Measurements from ENCODE around the gene BOD1L1. TPM values are rescaled to one million over a fixed set of nuclear protein-coding genes. Genes with fewer than 3 reads are reported as not detected.
"Not testable (repeated sequence)": the region's sequence is repeated elsewhere in the genome, so short reads cannot be mapped to it uniquely, and the experiment has no call there.

The BOD1L1 gene
- total and polyA plus RNA-seq, 2 donors (not counting 1 experiment from before 2014, with no cell fraction given): 20.2 to 109 TPM

- H3K9me3 Mint-ChIP-seq (ENCODE audit: insufficient read depth); H3K27me3 Mint-ChIP-seq; POLR2A ChIA-PET; H3K79me2 ChIP-seq (ENCODE audit: control insufficient read depth, insufficient read depth, low read length); H3K4me3 Mint-ChIP-seq; H3K9ac ChIP-seq (ENCODE audit: low read length); intact Hi-C loops (cut with micrococcal nuclease); H3K4me1 Mint-ChIP-seq; H3K4me2 ChIP-seq (replicated peaks; ENCODE audit: low read depth, low read length, poor library complexity, severe bottlenecking); H4K20me1 ChIP-seq (ENCODE audit: control insufficient read depth, insufficient read depth, low read length, poor library complexity, severe bottlenecking); H3K4me1 ChIP-seq (ENCODE audit: control insufficient read depth in 2 of 2, insufficient read depth in 2 of 2, low read length in 2 of 2); H3K36me3 ChIP-seq (replicated peaks in 1 of 2; ENCODE audit: control extremely low read depth in 1 of 2, control insufficient read depth in 1 of 2, extremely low read depth in 1 of 2, insufficient read depth in 2 of 2, low read length in 1 of 2); H3K9me3 ChIP-seq (ENCODE audit: control extremely low read depth in 1 of 3, control insufficient read depth in 2 of 3, insufficient read depth in 1 of 3, low read length in 2 of 3); ATAC-seq (ENCODE audit: low read depth); H3K27ac ChIP-seq (ENCODE audit: low read length in 2 of 2); H2AFZ ChIP-seq (ENCODE audit: insufficient read depth, low read depth, low read length, poor library complexity, severe bottlenecking); H3K27me3 ChIP-seq (replicated peaks in 1 of 4; ENCODE audit: control extremely low read depth in 1 of 4, control insufficient read depth in 3 of 4, insufficient read depth in 4 of 4, low read length in 3 of 4); H3K27ac Mint-ChIP-seq; DNase-seq; H3K4me3 ChIP-seq (ENCODE audit: control extremely low read depth in 1 of 5, extremely low read depth in 1 of 5, insufficient read depth in 1 of 5, low read depth in 2 of 5, low read length in 4 of 5): not testable (repeated sequence)
- CTCF ChIA-PET: interaction anchor here (0.7 kb wide), 1 partner anchor 548 kb away, joined by 3 read pairs; no protein-coding TSS in a partner anchor
- no CpG with 5 or more reads among the region's 5 CpGs for WGBS (ENCODE audit: insufficient coverage)
Measured at GRCh38 chr4:13560111-13560510, 67.4 kb downstream of the BOD1L1 start.

GRCh38 chr4:13559413-13559812, 68.1 kb downstream of the BOD1L1 start:
- no peak overlapping the region for H3K9ac ChIP-seq (ENCODE audit: low read length)

More at GRCh38 chr4:13559413-13559812, 68.1 kb downstream of the BOD1L1 start:
- DNase-seq (no peak), ATAC-seq (ENCODE audit: low read depth) (no peak)
- Mint-ChIP-seq H3K4me1 (no peaks in the 10 kb centered on the region), H3K4me3 (no peak overlapping the region), H3K9me3 (ENCODE audit: insufficient read depth) (no peaks in the 10 kb centered on the region), H3K27ac (no peak overlapping the region), H3K27me3 (peaks cover 3% of the 10 kb centered on the region)
- 15% methylated on average over 2 of the region's 2 CpGs for WGBS (ENCODE audit: insufficient coverage)
- H3K4me2 ChIP-seq (replicated peaks; ENCODE audit: low read depth, low read length, poor library complexity, severe bottlenecking): no peak overlapping the region
- TF ChIP-seq CTCF (IDR thresholded peaks at IDR 0.05) (no peak), EZH2 (IDR thresholded peaks at IDR 0.05; ENCODE audit: borderline replicate concordance, insufficient read depth, low read depth, low read length, poor library complexity, severe bottlenecking) (no peak)
- H4K20me1 ChIP-seq (ENCODE audit: control insufficient read depth, insufficient read depth, low read length, poor library complexity, severe bottlenecking): no peaks in the 10 kb centered on the region
- POLR2A ChIA-PET: no interaction called here
- H3K9me3 ChIP-seq (ENCODE audit: control extremely low read depth in 1 of 3, control insufficient read depth in 2 of 3, insufficient read depth in 1 of 3, low read length in 2 of 3): no peaks in the 10 kb centered on the region
- H3K27me3 ChIP-seq (replicated peaks in 1 of 4; ENCODE audit: control extremely low read depth in 1 of 4, control insufficient read depth in 3 of 4, insufficient read depth in 4 of 4, low read length in 3 of 4): peaks cover 0 to 3% (median 0%) of the 10 kb centered on the region in 4 experiments
- H3K4me1 ChIP-seq (ENCODE audit: control insufficient read depth in 2 of 2, insufficient read depth in 2 of 2, low read length in 2 of 2): no peaks in the 10 kb centered on the region
- no peak overlapping the region for H2AFZ ChIP-seq (ENCODE audit: insufficient read depth, low read depth, low read length, poor library complexity, severe bottlenecking)
- H3K27ac ChIP-seq (ENCODE audit: low read length in 2 of 2): no peak overlapping the region
- CTCF ChIA-PET: no interaction called here
- H3K79me2 ChIP-seq (ENCODE audit: control insufficient read depth, insufficient read depth, low read length): no peaks in the 10 kb centered on the region
- intact Hi-C loops (cut with micrococcal nuclease): no loop called here
- no peaks in the 10 kb centered on the region for H3K36me3 ChIP-seq (replicated peaks in 1 of 2; ENCODE audit: control extremely low read depth in 1 of 2, control insufficient read depth in 1 of 2, extremely low read depth in 1 of 2, insufficient read depth in 2 of 2, low read length in 1 of 2)
- H3K4me3 ChIP-seq (ENCODE audit: control extremely low read depth in 1 of 5, extremely low read depth in 1 of 5, insufficient read depth in 1 of 5, low read depth in 2 of 5, low read length in 4 of 5): no peak overlapping the region

Data from B cell (primary cell).